Pancreas (tissue), 10 donors: Measurements from ENCODE around the gene SMAD2. TPM values are rescaled to one million over a fixed set of nuclear protein-coding genes. Genes with fewer than 3 reads are reported as not detected.
A peak's percentile ranks its signal among the peaks of the same experiment; 100 is the strongest.

Source experiments
- ATAC-seq, 4 donors: fragments of 200-7000 bp; cut with Tn5 transposase; one replicate each; pipeline versions ENCODE4 v1.8.0 to v1.9.1; 2020; ENCODE audit warnings: mild to moderate bottlenecking in 4 of 4, moderate library complexity in 4 of 4
- DNase-seq, 6 donors: peaks; one replicate each; pipeline ENCODE4 v3.0.0-alpha.2; 2020
- FAIRE-seq: peaks from 2 replicates; lab custom pipeline; 2012; peaks lifted over from hg19 to GRCh38; lab: Jason Lieb, UNC
- H3K27ac ChIP-seq, 4 donors: fragments of 200-600 bp; sonication (generic); 1 replicate in 3 of 4; 2 replicates in 1 of 4; pipeline versions ENCODE4 v1.5.0 to v1.8.0; 2020
- H3K27me3 ChIP-seq, 4 donors: fragments of 200-600 bp; one replicate each; pipeline ENCODE4 v1.8.0; 2021
- H3K36me3 ChIP-seq, 3 donors: fragments of 200-600 bp; sonication (generic) in 1 of 3; one replicate each; pipeline versions ENCODE4 v1.5.0 to v1.8.0; 2020 to 2021
- H3K4me1 ChIP-seq, 3 donors: fragments of 200-600 bp; one replicate each; pipeline ENCODE4 v1.8.0; 2021
- H3K4me3 ChIP-seq, 4 donors: fragments of 200-600 bp; sonication (generic) in 2 of 4; one replicate each; pipeline versions ENCODE4 v1.5.0 to v1.8.0; 2020 to 2021
- H3K9me3 ChIP-seq, 4 donors: fragments of 200-600 bp; one replicate each; pipeline ENCODE4 v1.8.0; 2021
- CTCF ChIP-seq, 4 donors: fragments of 200-600 bp; sonication (generic) in 3 of 4; IDR thresholded peaks; one replicate each; pipeline versions ENCODE4 v1.5.0 to v1.8.0; 2021; ENCODE audit warnings: antibody characterized with exemption in 4 of 4
- WGBS, 2 donors: extraction: QIAGEN DNeasy Blood & Tissue Kit; methylation state at CpG; one replicate each; pipeline ENCODE4 v1.1.7; 2013; 5-methylcytosine and 5-hydroxymethylcytosine counted together
- intact Hi-C, 3 donors: fragments of 100-400 bp; cut with DNase I; formaldehyde crosslinking; loops; one replicate each; pipeline versions ENCODE4 v1.11.1 to v1.14.2; 2022
- polyA plus RNA-seq, 2 donors: library from polyadenylated mRNA; stranded (reverse); fragments of 200-250 nt; gene quantifications; one replicate each; pipeline ENCODE4 v1.2.3, GENCODE V29; 2013
- total RNA-seq, 6 donors: library from RNA; stranded (reverse); fragmentation: NEBNext Ultra II Directional in 4 of 6; extraction: Animal tissue kit (Norgen Biotek cat#: 25700) in 4 of 6; gene quantifications; one replicate each; pipeline versions ENCODE4 v1.2.1 to v1.2.4, GENCODE V29; 2021 to 2023
- donor health status: healthy with polysubstance abuse.
- donor health status: DM: no; HTN: no; CAD: no; lungs with moderate emphysema.
- donor health status: DM: no; HTN: no; CAD: no.
- donor health status: control.
- donor health status: control.
- donor health status: Bipolar disorder and iron deficiency.
- donor health status: DM: yes; HTN: yes; CAD: no.
- donor health status: DM: no; HTN: no; CAD: no.
- donor health status: DM: no; HTN: no; CAD: no.
- donor health status: DM: yes; HTN: yes; CAD: no.

SMAD2 gene
- total and polyA plus RNA-seq, 8 donors, result 8.7 to 71.2 (median 46.9) TPM

GRCh38 chr18:47898696-47899095 is 31.8 kb downstream of the SMAD2 start:
- TF ChIP-seq CTCF (IDR thresholded peaks at IDR 0.05), result no peak
- 23 to 37% methylated on average over 2 of the region's 2 CpGs for WGBS, 2 donors
- no peak overlapping the region for H3K4me3 ChIP-seq
- intact Hi-C loops, result no loop called here
- DNase-seq (no peak), FAIRE-seq (no peak), ATAC-seq (peak in 1 of 4 donors; percentile 24)
- peaks cover 0 to 14% (median 4%) of the 10 kb centered on the region in 3 donors for H3K4me1 ChIP-seq
- no peaks in the 10 kb centered on the region for H3K9me3 ChIP-seq
- no peaks in the 10 kb centered on the region for H3K27me3 ChIP-seq
- H3K27ac ChIP-seq, result no peak overlapping the region
- peaks cover 0 to 7% (median 0%) of the 10 kb centered on the region in 3 donors for H3K36me3 ChIP-seq

- no peak overlapping the region for H3K4me3 ChIP-seq
- TF ChIP-seq CTCF (IDR thresholded peaks at IDR 0.05), result no peak
- intact Hi-C loops, result no loop called here
- H3K4me1 ChIP-seq, result peaks cover 0 to 14% (median 4%) of the 10 kb centered on the region in 3 donors
- no peak for FAIRE-seq
- peaks cover 0 to 7% (median 0%) of the 10 kb centered on the region in 3 donors for H3K36me3 ChIP-seq
- no peaks in the 10 kb centered on the region for H3K27me3 ChIP-seq
- no peak overlapping the region for H3K27ac ChIP-seq
- WGBS, 2 donors, result 25 to 36% methylated on average over 3 of the region's 3 CpGs
- DNase-seq, result no peak
- no peaks in the 10 kb centered on the region for H3K9me3 ChIP-seq
- no peak for ATAC-seq
Observed at GRCh38 chr18:47898055-47898454, 32.4 kb downstream of the SMAD2 start.

- TF ChIP-seq CTCF (IDR thresholded peaks at IDR 0.05), result no peak
- Histone ChIP-seq H3K4me3 (no peak overlapping the region), H3K9me3 (no peaks in the 10 kb centered on the region), H3K4me1 (peaks cover 0 to 14% (median 4%) of the 10 kb centered on the region in 3 donors), H3K27ac (no peak overlapping the region), H3K36me3 (peaks cover 0 to 7% (median 0%) of the 10 kb centered on the region in 3 donors), H3K27me3 (no peaks in the 10 kb centered on the region)
- intact Hi-C loops, result no loop called here
- no peak for DNase-seq
- 84 to 87% methylated on average over 2 of the region's 2 CpGs for WGBS, 2 donors
- no peak for FAIRE-seq
- no peak for ATAC-seq
Observed at GRCh38 chr18:47895565-47896250, 34.8 kb downstream of the SMAD2 start.

GRCh38 chr18:47893939-47894699 is 36.3 kb downstream of the SMAD2 start:
- no peak for DNase-seq
- intact Hi-C loops, result no loop called here
- FAIRE-seq, result no peak
- Histone ChIP-seq H3K4me1 (peaks cover 0 to 14% (median 4%) of the 10 kb centered on the region in 3 donors), H3K27ac (no peak overlapping the region), H3K27me3 (no peaks in the 10 kb centered on the region), H3K4me3 (no peak overlapping the region), H3K9me3 (no peaks in the 10 kb centered on the region), H3K36me3 (peaks cover 0 to 7% (median 0%) of the 10 kb centered on the region in 3 donors)
- ATAC-seq, result no peak
- WGBS, 2 donors, result 91 to 94% methylated on average over 9 of the region's 9 CpGs
- no peak for TF ChIP-seq CTCF (IDR thresholded peaks at IDR 0.05)
